HFFc6 (cell line): Measurements from ENCODE around the gene COG5. TPM values are rescaled to one million over a fixed set of nuclear protein-coding genes. Genes with fewer than 3 reads are reported as not detected.

Experiments
- DNase-seq: peaks from one replicate; pipeline ENCODE4 v3.0.0-alpha.2; 2018
- H3K27ac Mint-ChIP-seq: 2 replicates; pipeline ENCODE4 v1.8.0; 2020; ENCODE audit warnings: mild to moderate bottlenecking, mixed read lengths
- H3K27me3 Mint-ChIP-seq: 2 replicates; pipeline ENCODE4 v1.8.0; 2021; ENCODE audit warnings: mild to moderate bottlenecking, moderate library complexity, mixed read lengths; ENCODE audit not compliant: insufficient read depth
- H3K36me3 Mint-ChIP-seq: 2 replicates; pipeline ENCODE4 v1.8.0; 2021; ENCODE audit warnings: low read depth, mixed read lengths
- H3K4me1 Mint-ChIP-seq: 2 replicates; pipeline ENCODE4 v1.8.0; 2020; ENCODE audit warnings: low read depth, mixed read lengths
- H3K4me3 Mint-ChIP-seq: 2 replicates; pipeline ENCODE4 v1.8.0; 2020; ENCODE audit warnings: mild to moderate bottlenecking, moderate library complexity, mixed read lengths
- H3K9me3 Mint-ChIP-seq: 2 replicates; pipeline ENCODE4 v1.8.0; 2020; ENCODE audit warnings: mild to moderate bottlenecking, mixed read lengths
- CTCF ChIP-seq: fragments of 200-600 bp; sonication (generic); IDR thresholded peaks from 2 replicates; pipeline ENCODE4 v1.5.0; 2021; ENCODE audit warnings: antibody characterized with exemption, mild to moderate bottlenecking
- total RNA-seq, 6 experiments: library from RNA; stranded (reverse); fragmentation: NEBNext Ultra II Directional; extraction: Animal tissue kit (Norgen Biotek cat#: 25700); gene quantifications; 2 replicates in 1 of 6; 3 replicates in 5 of 6; pipeline ENCODE4 v1.2.3, GENCODE V29; 2021

Gene COG5
- total RNA-seq, 6 experiments from 2014 or later = 25.6 to 34.8 (median 31.6) TPM

- TF ChIP-seq CTCF = no peak
- peaks cover 29% of the 10 kb centered on the region for H3K36me3 Mint-ChIP-seq
- H3K27ac Mint-ChIP-seq = no peak overlapping the region
- no peak for DNase-seq
- H3K4me1 Mint-ChIP-seq = peaks cover 24% of the 10 kb centered on the region
- H3K27me3 Mint-ChIP-seq = no peaks in the 10 kb centered on the region; the same call in none of the 2 replicates
- H3K9me3 Mint-ChIP-seq = no peaks in the 10 kb centered on the region
- H3K4me3 Mint-ChIP-seq = no peak overlapping the region
These were observed 241.7 kb downstream of the COG5 start for GRCh38 chr7:107322015-107322414.

GRCh38 chr7:107321611-107322010 is 242.1 kb downstream of the COG5 start:
- peaks cover 21% of the 10 kb centered on the region for H3K4me1 Mint-ChIP-seq
- peaks cover 27% of the 10 kb centered on the region for H3K36me3 Mint-ChIP-seq
- H3K9me3 Mint-ChIP-seq = no peaks in the 10 kb centered on the region
- DNase-seq = no peak
- no peak overlapping the region for H3K27ac Mint-ChIP-seq
- TF ChIP-seq CTCF = no peak
- no peak overlapping the region for H3K4me3 Mint-ChIP-seq
- H3K27me3 Mint-ChIP-seq = no peaks in the 10 kb centered on the region; the same call in none of the 2 replicates

GRCh38 chr7:107319724-107320228 is 243.9 kb downstream of the COG5 start:
- H3K36me3 Mint-ChIP-seq = peaks cover 34% of the 10 kb centered on the region
- DNase-seq = no peak
- H3K27me3 Mint-ChIP-seq = no peaks in the 10 kb centered on the region; the same call in none of the 2 replicates
- no peak for TF ChIP-seq CTCF
- no peak overlapping the region for H3K4me3 Mint-ChIP-seq
- H3K9me3 Mint-ChIP-seq = no peaks in the 10 kb centered on the region
- H3K4me1 Mint-ChIP-seq = peaks cover 21% of the 10 kb centered on the region
- H3K27ac Mint-ChIP-seq = no peak overlapping the region

GRCh38 chr7:107318523-107319160 is 245.1 kb downstream of the COG5 start:
- H3K4me3 Mint-ChIP-seq = no peak overlapping the region
- peak; percentile 9 for DNase-seq
- peaks cover 34% of the 10 kb centered on the region for H3K36me3 Mint-ChIP-seq
- no peaks in the 10 kb centered on the region; the same call in none of the 2 replicates for H3K27me3 Mint-ChIP-seq
- no peak overlapping the region; the same call in 1 of the 2 replicates for H3K27ac Mint-ChIP-seq
- TF ChIP-seq CTCF = no peak
- peaks cover 21% of the 10 kb centered on the region for H3K4me1 Mint-ChIP-seq
- H3K9me3 Mint-ChIP-seq = no peaks in the 10 kb centered on the region

GRCh38 chr7:107315716-107316220 is 248.0 kb downstream of the COG5 start:
- Mint-ChIP-seq H3K9me3 (no peaks in the 10 kb centered on the region), H3K4me3 (no peak overlapping the region), H3K4me1 (peaks cover 28% of the 10 kb centered on the region), H3K27ac (no peak overlapping the region), H3K27me3 (no peaks in the 10 kb centered on the region; the same call in none of the 2 replicates), H3K36me3 (peaks cover 22% of the 10 kb centered on the region)
- TF ChIP-seq CTCF = no peak
- DNase-seq = no peak
